Activated CD8-positive, alpha-beta memory T cell treated with anti-CD3 and anti-CD28 coated beads, Interleukin-2, amount 50 U/mL, for 4 hours (primary cell): ENCODE results near the gene MAEA.

Experiments
- DNase-seq: peaks from one replicate; pipeline ENCODE4 v3.0.0-alpha.2; 2020

Gene MAEA

DNA sequence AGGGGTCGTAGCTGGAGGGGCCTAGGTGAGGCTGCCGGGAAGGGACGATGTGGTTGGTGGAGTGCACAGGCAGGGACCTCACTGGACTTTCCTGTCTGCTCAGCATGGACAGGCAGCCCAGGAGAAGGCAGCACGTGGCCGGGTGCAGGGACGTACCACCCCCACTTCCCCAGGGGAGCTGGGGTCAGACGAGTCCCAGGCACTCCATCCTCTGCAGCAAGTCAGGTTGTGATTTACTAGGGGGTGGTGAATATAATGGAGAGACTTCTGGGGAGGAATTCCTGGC is 39.2 kb upstream of the MAEA start:
- no peak for DNase-seq

DNA sequence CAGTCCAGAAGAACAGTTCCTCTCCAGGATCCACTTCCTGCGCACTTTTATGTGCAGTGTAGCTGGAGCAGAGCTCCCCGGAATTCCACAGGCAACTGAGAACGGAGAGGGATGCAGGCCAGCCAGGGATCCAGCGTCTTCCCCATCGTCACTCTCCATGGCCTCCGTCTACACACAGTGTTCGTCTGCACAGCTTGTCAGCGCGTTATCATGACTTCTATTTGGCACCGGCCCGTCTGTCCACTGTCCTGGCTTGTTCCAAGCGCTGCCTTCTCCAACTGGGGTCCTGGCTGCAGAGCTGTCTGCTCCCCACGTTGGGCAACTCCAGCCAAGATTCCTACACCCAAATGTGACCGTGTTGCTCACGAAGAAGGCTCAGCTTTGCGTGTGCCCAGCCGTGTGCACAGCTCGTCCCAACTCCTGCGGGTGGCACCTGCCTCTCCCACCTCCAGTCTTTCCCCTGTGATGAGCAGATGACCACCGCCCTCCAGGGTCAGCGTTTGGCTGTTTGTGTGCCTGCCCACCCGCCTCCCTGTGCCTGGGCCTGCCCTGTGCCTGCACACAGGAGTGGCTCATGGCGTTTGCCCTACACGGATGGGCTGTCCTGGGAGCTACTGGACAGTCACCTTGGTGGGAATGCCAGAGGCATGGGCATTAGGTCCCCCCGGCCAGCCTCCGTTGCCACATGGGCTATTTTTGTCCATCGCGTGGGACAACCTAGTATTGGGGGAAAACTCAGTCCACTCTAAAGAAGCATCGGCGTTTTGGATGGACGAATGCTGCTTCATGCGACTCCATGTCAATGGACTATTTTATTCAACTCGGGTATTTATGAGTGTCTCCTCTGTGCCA is 38.5 kb upstream of the MAEA start:
- no peak for DNase-seq

DNA sequence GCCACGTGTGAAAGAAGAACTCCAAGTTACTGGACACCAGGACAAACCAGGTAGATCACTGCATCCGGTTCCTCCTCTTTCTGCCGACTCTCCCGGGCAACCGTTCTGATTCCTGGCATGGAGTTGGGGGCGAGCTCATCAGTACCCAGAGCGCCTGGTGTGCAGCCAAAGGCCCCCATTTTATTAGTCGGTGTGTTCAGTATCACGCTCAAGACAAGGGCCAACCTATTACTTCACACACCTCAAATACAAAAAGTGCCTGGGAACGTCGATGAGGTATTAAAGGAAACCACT is 38.0 kb upstream of the MAEA start:
- DNase-seq: no peak

GRCh38 chr4:1252928-1253492 is 36.7 kb upstream of the MAEA start:
- DNase-seq: no peak

- no peak for DNase-seq
Observed at GRCh38 chr4:1253831-1254230, 35.9 kb upstream of the MAEA start.

GRCh38 chr4:1255151-1255550 is 34.5 kb upstream of the MAEA start:
- no peak for DNase-seq

GRCh38 chr4:1255699-1256098 is 34.0 kb upstream of the MAEA start:
- DNase-seq: no peak

GRCh38 chr4:1258457-1258856 is 31.2 kb upstream of the MAEA start:
- DNase-seq: no peak

GRCh38 chr4:1259966-1260365 is 29.7 kb upstream of the MAEA start:
- DNase-seq: no peak

DNA sequence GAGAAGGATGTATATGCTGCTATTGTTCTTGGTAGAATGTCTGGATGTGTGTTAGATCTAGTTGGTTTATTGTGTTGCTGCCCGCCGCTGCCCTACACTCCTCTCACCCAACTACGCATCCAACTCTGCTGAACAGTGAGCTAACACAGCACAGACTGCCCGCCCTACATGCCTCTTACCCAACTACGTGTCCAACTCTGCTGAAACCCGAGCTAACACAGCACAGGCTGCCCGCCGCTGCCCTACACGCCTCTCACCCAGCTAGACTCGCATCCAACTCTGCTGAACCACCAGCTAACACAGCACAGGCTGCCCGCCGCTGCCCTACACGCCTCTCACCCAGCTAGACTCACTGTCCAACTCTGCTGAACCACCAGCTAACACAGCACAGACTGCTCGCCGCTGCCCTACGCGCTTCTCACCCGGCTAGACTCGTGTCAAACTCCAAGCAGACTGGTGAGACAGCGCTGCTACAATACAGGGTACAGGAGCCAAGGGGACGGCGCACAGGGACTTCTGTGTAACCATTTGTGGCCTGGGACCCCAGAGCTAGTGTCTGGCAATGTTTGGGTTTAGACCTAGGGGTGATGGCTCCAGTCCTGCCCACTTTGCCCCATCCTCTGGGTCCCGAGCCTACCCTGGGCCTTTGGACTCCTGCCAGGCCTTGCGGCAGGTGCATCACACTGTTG is 29.1 kb upstream of the MAEA start:
- no peak for DNase-seq

DNA sequence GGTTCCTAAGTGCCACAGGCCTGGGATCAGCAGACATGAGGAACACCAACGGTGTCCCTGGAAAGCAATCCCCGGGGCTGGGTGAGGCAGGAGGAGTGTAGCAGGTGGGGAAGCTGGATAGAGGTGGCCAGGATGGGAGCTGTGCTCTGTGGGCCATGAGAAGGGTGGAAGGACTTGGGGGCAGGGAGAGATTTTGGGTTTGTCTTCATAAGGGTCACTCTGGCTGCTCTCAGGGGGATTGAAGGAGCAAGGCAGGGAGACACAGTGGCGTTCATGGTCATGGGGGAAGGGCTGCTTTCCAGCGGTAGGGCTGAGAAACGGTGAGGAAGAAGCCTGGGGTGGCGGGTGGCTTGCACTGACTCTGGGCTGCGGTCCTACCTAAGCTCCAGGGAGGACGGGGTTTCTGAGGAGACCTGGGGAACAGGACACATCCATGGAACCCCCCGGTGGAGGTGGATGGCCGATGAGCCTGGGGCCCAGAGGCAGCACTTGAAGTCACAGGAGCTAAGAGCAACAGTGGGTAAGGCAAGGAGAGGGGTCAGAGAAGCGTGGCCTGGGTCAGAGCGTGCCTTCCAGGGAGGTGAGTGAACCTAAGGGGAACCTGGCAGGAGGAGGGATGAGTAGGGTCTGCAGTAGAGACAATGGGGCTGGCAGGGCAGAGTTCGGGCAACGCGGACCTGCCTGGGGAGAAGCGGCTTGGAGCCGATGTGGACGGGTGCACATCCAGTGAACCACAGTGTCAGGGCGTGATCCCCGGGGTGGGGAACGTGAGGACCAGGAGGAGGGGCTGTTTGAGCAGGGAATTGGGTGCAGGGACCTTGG is 28.4 kb upstream of the MAEA start:
- DNase-seq: no peak

DNA sequence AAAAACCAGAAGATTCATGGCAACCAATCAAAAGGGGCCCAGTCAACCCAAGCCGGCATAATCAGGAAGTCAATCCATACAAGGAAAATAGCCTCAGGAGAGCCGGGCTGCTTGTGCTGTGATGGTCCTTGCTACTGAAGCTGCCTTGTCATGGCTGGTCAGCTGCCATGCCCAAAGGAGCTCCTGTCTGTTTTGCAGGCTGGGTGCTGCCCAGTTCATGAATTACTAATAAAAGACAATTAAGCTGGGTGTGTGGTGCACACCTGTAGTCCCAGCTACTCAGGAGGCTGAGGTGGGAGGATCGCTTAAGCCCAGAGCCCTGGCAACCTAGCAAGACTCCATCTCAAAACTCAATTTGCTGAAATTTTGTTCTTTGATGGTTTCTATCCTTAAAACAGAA is 24.7 kb upstream of the MAEA start:
- no peak for DNase-seq

DNA sequence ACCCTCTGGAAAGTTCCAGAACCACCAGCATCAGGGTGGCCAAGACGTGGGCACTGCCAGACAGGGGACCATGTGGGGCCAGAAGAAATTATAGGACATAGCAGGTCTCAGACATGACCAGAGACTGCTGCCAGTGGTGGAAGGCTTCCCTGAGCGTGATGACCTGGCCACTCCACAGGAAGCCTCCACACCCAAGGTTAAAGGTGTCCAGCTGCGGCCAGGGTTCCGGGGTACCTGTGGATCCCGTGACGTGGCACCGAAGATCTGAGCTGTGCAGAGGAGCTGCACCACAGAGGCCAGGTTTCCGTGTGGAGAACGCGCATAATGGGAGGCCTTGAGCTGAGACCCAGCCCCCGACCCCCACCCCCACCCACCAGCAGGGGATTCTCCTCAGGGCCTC is 24.3 kb upstream of the MAEA start:
- DNase-seq: no peak

- DNase-seq: no peak
Observed at GRCh38 chr4:1266881-1267763, 22.6 kb upstream of the MAEA start.

DNA sequence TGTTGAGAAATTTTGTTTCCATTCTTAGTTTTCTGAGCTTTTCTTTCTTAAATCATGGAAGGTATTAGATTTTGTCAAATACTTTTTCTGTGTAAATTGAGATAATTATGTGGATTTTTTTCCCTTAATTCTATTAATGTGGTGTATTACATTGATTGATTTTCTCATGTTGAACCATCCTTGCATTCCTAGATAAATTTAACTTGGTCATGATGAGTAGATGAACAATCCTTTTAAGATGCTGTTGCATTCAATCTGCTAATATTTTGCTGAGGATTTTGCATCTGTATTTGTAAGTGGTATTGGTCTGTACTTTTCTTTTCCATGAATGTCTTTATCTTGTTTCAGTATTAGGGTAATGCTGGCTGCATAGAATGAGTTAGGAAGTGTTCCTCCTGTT is 20.5 kb upstream of the MAEA start:
- DNase-seq: no peak

DNA sequence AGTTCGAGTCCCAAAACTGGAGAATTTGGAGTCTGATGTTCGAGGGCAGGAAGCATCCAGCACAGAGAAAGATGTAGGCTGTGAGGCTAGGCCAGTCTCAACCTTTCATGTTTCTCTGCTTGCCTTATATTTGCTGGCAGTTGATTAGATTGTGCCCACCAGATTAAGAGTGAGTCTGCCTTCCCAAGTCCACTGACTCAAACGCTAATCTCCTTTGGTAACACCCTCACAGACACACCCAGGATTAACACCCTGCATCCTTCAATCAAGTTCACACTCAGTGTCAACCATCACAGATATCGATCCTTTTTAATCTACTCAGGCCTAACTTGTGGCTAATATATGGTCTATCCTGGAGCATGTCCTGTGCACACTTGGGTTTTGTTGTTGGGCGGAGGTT is 18.0 kb upstream of the MAEA start:
- DNase-seq: no peak

DNA sequence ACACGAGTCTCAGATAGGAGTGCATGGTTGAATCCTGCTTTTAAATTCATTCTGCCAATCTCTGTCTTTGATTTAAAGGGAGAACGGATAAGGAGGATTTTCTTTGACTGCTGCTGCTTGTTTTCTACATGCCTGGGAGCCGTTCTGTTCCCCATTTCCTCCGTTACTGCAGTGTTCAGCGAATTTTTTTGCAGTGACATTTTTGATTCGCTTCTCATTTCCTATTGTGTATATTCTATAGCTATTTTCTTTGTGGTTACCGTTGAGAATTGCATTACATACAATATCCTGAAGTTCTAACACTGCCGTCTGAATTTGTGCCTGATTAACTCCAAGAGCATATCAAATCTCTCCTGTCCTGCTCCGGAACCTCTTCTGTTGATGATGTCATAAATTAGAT is 14.8 kb upstream of the MAEA start:
- no peak for DNase-seq

- no peak for DNase-seq
Observed at GRCh38 chr4:1276984-1277383, 12.7 kb upstream of the MAEA start.

GRCh38 chr4:1277667-1278665 is 11.7 kb upstream of the MAEA start:
- DNase-seq: no peak

DNA sequence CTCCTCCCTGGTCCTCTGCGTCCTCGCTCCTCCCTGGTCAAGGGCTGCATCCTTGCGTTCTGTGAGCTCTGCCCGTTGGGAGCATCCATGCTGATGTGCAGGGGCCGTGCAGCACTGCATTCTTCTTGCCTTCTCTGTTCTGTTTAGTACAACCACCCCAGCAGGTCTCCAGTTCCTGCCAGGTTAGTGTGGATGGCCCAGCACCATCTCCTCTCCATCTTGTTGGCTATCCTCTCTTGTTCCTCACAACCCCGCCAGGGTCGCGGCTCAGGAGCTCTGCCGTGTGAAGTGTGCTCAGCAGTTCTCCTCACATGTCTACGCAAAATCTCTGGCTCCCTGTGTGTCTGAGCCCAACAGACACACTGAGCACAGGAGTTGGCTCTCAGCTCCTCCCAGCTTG is 10.4 kb upstream of the MAEA start:
- no peak for DNase-seq

DNA sequence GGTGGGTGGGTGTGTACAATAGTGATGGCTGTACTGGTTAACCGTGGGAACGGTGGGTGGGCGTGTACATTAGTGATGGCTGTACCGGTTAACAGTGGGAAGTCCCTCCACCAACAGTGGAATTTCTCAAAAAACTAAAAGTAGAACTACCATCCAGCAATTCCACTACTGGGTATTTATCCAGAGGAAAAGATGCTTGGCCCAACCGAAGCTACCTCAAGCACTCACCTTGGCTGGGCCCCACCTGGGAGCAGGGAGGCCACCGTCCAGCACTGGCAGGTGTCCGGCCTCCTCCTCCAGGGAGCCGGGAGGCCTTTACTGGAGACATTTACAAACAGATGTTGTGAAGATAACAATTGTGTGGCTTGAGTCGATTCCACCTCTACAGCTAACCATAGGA is 6.0 kb upstream of the MAEA start:
- DNase-seq: no peak
